A549 (cell line): ENCODE measurements around the gene SYT1. TPM values are rescaled to one million over a fixed set of nuclear protein-coding genes. Genes with fewer than 3 reads are reported as not detected.

ENCODE experiments used
- ATAC-seq, 2 experiments: fragments of 200-7000 bp in 1 of 2; fragments of >200 bp in 1 of 2; cut with Nextera tagmentation in 1 of 2; cut with Tn5 transposase in 1 of 2; 3 replicates each; pipeline versions ENCODE4 v1.8.0 to v1.9.1; 2018 to 2020; ENCODE audit warnings: mild to moderate bottlenecking in 1 of 2, moderate library complexity in 1 of 2
- CTCF ChIA-PET: fragments of 300-600 bp; sonication (Branson Sonifier 250); formaldehyde crosslinking; extraction: SDS; loops from one replicate; lab custom pipeline; 2021; ENCODE audit warnings: antibody characterized with exemption, inconsistent platforms; lab: Yijun Ruan, JAX
- POLR2A ChIA-PET: fragments of 350-600 bp; formaldehyde crosslinking; extraction: SDS; loops from one replicate; lab custom pipeline; 2021; ENCODE audit warnings: antibody characterized with exemption, inconsistent platforms; lab: Yijun Ruan, JAX
- DNase-seq, 2 experiments: peaks; one replicate each; pipeline versions ENCODE4 v3.0.0 to v3.0.0-alpha.2; 2011 to 2016; ENCODE audit warnings: low read depth in 1 of 2, low spot score in 1 of 2
- FAIRE-seq: peaks from 2 replicates; lab custom pipeline; 2011; peaks lifted over from hg19 to GRCh38; lab: Jason Lieb, UNC
- H3K27ac ChIP-seq, 2 experiments: fragments of >200 bp; sonication (Bioruptor Twin); formaldehyde crosslinking; 3 replicates each; pipeline ENCODE4 v1.5.1; 2016 to 2017
- H3K4me1 ChIP-seq: fragments of >200 bp; sonication (Bioruptor Twin); formaldehyde crosslinking; 3 replicates; pipeline ENCODE4 v1.6.1; 2016
- H3K4me2 ChIP-seq: fragments of >200 bp; sonication (Bioruptor Twin); formaldehyde crosslinking; 3 replicates; pipeline ENCODE4 v1.6.1; 2016
- H3K4me3 ChIP-seq: fragments of >200 bp; sonication (Bioruptor Twin); formaldehyde crosslinking; 3 replicates; pipeline ENCODE4 v1.5.1; 2016
- H3K9me3 ChIP-seq: fragments of >200 bp; sonication (Bioruptor Twin); formaldehyde crosslinking; 3 replicates; pipeline ENCODE4 v1.6.1; 2016
- BHLHE40 ChIP-seq: IDR thresholded peaks from 2 replicates; pipeline ENCODE4 v1.6.1; 2012; ENCODE audit warnings: low read depth, low read length, inconsistent platforms
- CBX2 ChIP-seq: fragments of 200-600 bp; sonication (generic); IDR thresholded peaks from 2 replicates; pipeline ENCODE4 v1.6.1; 2016; ENCODE audit warnings: low read depth, mild to moderate bottlenecking, borderline replicate concordance
- CEBPB ChIP-seq, 2 experiments: fragments of >200 bp in 1 of 2; sonication (Bioruptor Twin) in 1 of 2; formaldehyde crosslinking in 1 of 2; IDR thresholded peaks; 2 replicates each; pipeline ENCODE4 v1.6.1; 2012 to 2016
- CHD4 ChIP-seq: fragments of 200-600 bp; sonication (generic); IDR thresholded peaks from 2 replicates; pipeline ENCODE4 v1.6.1; 2016; ENCODE audit warnings: antibody characterized with exemption, mild to moderate bottlenecking, borderline replicate concordance
- EHF ChIP-seq: fragments of 250-450 bp; sonication (Bioruptor Pico); IDR thresholded peaks from 2 replicates; pipeline ENCODE4 v1.5.0; 2020; ENCODE audit warnings: mild to moderate bottlenecking
- HOXB13 ChIP-seq: fragments of 250-450 bp; sonication (Bioruptor Pico); IDR thresholded peaks from 2 replicates; pipeline ENCODE4 v1.5.0; 2020; ENCODE audit warnings: low read depth, mild to moderate bottlenecking, moderate library complexity
- JUN ChIP-seq, 2 experiments: fragments of >200 bp; sonication (Bioruptor Twin); formaldehyde crosslinking; IDR thresholded peaks; 2 replicates in 1 of 2; 3 replicates in 1 of 2; pipeline ENCODE4 v1.6.1; 2016 to 2017
- JUNB ChIP-seq: fragments of >200 bp; sonication (Bioruptor Twin); formaldehyde crosslinking; IDR thresholded peaks from 2 replicates; pipeline ENCODE4 v1.6.1; 2016
- MYC ChIP-seq: IDR thresholded peaks from 2 replicates; pipeline ENCODE4 v1.6.1; 2012; ENCODE audit warnings: mild to moderate bottlenecking, inconsistent platforms, low read length, improper control_type of control experiment, borderline replicate concordance
- POLR2A ChIP-seq: IDR thresholded peaks from 2 replicates; pipeline ENCODE4 v1.6.1; 2012; ENCODE audit warnings: mild to moderate bottlenecking, low read length
- RNF2 ChIP-seq: fragments of 200-600 bp; sonication (generic); IDR thresholded peaks from 2 replicates; pipeline ENCODE4 v1.6.1; 2016; ENCODE audit warnings: low read depth, mild to moderate bottlenecking, antibody characterized with exemption, moderate library complexity, borderline replicate concordance
- SMC3 ChIP-seq: fragments of >200 bp; sonication (Bioruptor Twin); formaldehyde crosslinking; IDR thresholded peaks from 3 replicates; pipeline ENCODE4 v1.6.1; 2018; ENCODE audit warnings: inconsistent platforms
- TFCP2L1 ChIP-seq: fragments of 250-450 bp; sonication (Bioruptor Pico); IDR thresholded peaks from 2 replicates; pipeline ENCODE4 v1.5.0; 2021; ENCODE audit warnings: mild to moderate bottlenecking
- TP53 ChIP-seq: fragments of 250-450 bp; sonication (Bioruptor Pico); IDR thresholded peaks from 2 replicates; pipeline ENCODE4 v1.5.0; 2021; ENCODE audit warnings: mild to moderate bottlenecking, moderate library complexity
- ZFP36 ChIP-seq: fragments of 450-650 bp; IDR thresholded peaks from 2 replicates; pipeline ENCODE4 v1.6.1; 2014; ENCODE audit warnings: borderline replicate concordance; ENCODE audit not compliant: partially characterized antibody
- WGBS: methylation state at CpG from one replicate; pipeline ENCODE4 v1.1.6; 2017; ENCODE audit errors: missing lambda C conversion rate; 5-methylcytosine and 5-hydroxymethylcytosine counted together
- polyA plus RNA-seq, 4 experiments: library from polyadenylated mRNA; depleted of rRNA in 3 of 4; stranded (reverse); fragments of >200 nt; fragmentation: RNase III in 1 of 4; extraction: RNeasy Plus Mini Kit Qiagen cat#74134 plus additional on column Dnase treatment in 1 of 4; gene quantifications; 2 replicates in 3 of 4; 3 replicates in 1 of 4; pipeline ENCODE4 v1.2.3, GENCODE V29; 2011 to 2017
- TF ChIP-seq, protein P1 (sequence below): fragments of 250-450 bp; sonication (Bioruptor Pico); IDR thresholded peaks from 2 replicates; pipeline ENCODE4 v1.5.0; 2020; ENCODE audit warnings: low read depth, mild to moderate bottlenecking, moderate library complexity
- TF ChIP-seq, protein P2 (sequence below): fragments of >200 bp; sonication (Bioruptor Twin); formaldehyde crosslinking; IDR thresholded peaks from 3 replicates; pipeline ENCODE4 v1.5.1; 2016
- TF ChIP-seq, protein P3 (sequence below): IDR thresholded peaks from 2 replicates; pipeline ENCODE4 v1.6.1; 2012
- TF ChIP-seq, protein P4 (sequence below): fragments of 450-650 bp; IDR thresholded peaks from 2 replicates; pipeline ENCODE4 v1.6.1; 2014; ENCODE audit warnings: antibody characterized with exemption

The SYT1 gene
- polyA plus RNA-seq, 2 of the 4 experiments (the other 2 are of a cell fraction), result 11.7 to 39.6 TPM

DNA sequence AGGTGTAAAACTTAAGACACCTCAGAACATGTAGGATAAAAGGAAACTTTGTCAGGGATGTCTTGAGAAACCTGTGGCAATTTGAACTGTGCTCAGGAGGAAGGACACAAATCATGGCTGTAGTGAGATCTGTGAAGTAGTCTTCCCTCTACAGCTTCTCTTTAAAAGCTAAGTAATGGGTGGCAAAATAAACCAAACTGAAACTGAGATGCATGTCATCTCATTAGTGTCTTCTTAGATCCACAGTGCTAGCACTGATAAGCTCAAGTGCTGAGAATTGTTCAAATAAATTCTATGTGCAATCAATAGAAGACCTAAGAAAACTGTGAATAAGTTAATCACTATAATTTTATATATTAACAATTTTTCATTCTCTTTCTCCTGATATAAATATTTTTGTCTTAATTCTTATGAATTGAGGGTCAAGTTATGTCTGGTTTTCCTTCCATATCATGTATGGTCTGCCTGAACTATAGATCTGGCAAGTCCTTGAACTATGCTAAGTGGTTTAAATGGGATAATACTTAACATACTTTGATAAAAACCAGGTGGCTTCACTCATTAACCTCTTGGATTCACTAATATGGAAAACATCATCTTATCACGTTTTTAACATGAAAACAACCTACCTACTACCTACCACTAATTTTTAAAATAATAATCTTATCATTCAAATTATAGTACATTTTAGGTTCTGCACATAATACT lies 27.2 kb downstream of the SYT1 start:
- H3K4me3 ChIP-seq, result no peak overlapping the region
- peaks cover 20% of the 10 kb centered on the region for H3K4me1 ChIP-seq
- POLR2A ChIA-PET, result no interaction called here
- no peak overlapping the region for H3K27ac ChIP-seq
- FAIRE-seq (no peak), DNase-seq (no peak), ATAC-seq (no peak)
- CTCF ChIA-PET, result interaction anchor here (1.6 kb wide), 1 partner anchor 453 kb away, joined by 3 read pairs; no protein-coding TSS in a partner anchor
- H3K4me2 ChIP-seq, result no peak overlapping the region
- H3K9me3 ChIP-seq, result no peaks in the 10 kb centered on the region
- whole genome bisulfite sequencing, result 51% methylated on average over 1 of the region's 1 CpG
- no peak for TF ChIP-seq RNF2
- no peak for TF ChIP-seq HOXB13 (CRISPR knock-in tag)
- no peak for TF ChIP-seq BHLHE40
- TF ChIP-seq POLR2A, result no peak
- TF ChIP-seq TFCP2L1 (CRISPR knock-in tag), result no peak
- TF ChIP-seq TP53, result no peak
- TF ChIP-seq ZFP36, result no peak
- TF ChIP-seq, protein P1, sequence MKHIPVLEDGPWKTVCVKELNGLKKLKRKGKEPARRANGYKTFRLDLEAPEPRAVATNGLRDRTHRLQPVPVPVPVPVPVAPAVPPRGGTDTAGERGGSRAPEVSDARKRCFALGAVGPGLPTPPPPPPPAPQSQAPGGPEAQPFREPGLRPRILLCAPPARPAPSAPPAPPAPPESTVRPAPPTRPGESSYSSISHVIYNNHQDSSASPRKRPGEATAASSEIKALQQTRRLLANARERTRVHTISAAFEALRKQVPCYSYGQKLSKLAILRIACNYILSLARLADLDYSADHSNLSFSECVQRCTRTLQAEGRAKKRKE (CRISPR knock-in tag), result no peak
- no peak for TF ChIP-seq MYC
- TF ChIP-seq, protein P2, sequence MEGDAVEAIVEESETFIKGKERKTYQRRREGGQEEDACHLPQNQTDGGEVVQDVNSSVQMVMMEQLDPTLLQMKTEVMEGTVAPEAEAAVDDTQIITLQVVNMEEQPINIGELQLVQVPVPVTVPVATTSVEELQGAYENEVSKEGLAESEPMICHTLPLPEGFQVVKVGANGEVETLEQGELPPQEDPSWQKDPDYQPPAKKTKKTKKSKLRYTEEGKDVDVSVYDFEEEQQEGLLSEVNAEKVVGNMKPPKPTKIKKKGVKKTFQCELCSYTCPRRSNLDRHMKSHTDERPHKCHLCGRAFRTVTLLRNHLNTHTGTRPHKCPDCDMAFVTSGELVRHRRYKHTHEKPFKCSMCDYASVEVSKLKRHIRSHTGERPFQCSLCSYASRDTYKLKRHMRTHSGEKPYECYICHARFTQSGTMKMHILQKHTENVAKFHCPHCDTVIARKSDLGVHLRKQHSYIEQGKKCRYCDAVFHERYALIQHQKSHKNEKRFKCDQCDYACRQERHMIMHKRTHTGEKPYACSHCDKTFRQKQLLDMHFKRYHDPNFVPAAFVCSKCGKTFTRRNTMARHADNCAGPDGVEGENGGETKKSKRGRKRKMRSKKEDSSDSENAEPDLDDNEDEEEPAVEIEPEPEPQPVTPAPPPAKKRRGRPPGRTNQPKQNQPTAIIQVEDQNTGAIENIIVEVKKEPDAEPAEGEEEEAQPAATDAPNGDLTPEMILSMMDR, result no peak
- no peak for TF ChIP-seq SMC3
- TF ChIP-seq, protein P3, sequence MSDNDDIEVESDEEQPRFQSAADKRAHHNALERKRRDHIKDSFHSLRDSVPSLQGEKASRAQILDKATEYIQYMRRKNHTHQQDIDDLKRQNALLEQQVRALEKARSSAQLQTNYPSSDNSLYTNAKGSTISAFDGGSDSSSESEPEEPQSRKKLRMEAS, result no peak
- no peak for TF ChIP-seq CHD4
- TF ChIP-seq, all 56 proteins: peak for 0

DNA sequence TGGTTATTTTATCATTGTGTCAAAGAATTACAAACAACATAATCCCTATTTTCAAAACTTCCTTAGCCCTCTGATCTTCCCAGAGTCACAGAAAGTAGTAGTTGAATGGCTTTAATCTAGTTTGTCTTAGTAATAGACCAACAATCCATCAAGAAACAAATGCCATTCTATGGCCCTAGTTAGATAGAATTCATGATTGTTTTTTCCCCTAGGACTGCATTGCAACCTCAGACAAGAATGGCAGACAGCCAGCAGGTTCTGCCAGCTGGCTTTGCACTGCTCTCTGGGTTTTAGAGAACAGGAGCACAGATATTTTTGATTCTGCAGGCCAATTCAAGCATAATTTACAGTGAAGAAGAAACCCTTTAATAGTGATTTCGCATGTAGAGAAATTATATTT lies 33.8 kb downstream of the SYT1 start:
- Histone ChIP-seq H3K4me2 (no peak overlapping the region), H3K9me3 (no peaks in the 10 kb centered on the region), H3K27ac (no peak overlapping the region), H3K4me1 (peaks cover 9% of the 10 kb centered on the region; the same call in 1 of the 3 replicates), H3K4me3 (no peak overlapping the region)
- ChIA-PET POLR2A (no interaction called here), CTCF (no interaction called here)
- ATAC-seq (no peak), DNase-seq (no peak), FAIRE-seq (peak; percentile 46)
- 91% methylated on average over 1 of the region's 1 CpG for WGBS
- no peak for TF ChIP-seq MYC
- TF ChIP-seq CBX2, result no peak
- TF ChIP-seq EHF (CRISPR knock-in tag), result no peak
- no peak for TF ChIP-seq POLR2A
- TF ChIP-seq, protein P4, sequence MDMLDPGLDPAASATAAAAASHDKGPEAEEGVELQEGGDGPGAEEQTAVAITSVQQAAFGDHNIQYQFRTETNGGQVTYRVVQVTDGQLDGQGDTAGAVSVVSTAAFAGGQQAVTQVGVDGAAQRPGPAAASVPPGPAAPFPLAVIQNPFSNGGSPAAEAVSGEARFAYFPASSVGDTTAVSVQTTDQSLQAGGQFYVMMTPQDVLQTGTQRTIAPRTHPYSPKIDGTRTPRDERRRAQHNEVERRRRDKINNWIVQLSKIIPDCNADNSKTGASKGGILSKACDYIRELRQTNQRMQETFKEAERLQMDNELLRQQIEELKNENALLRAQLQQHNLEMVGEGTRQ, result no peak
- no peak for TF ChIP-seq JUNB

DNA sequence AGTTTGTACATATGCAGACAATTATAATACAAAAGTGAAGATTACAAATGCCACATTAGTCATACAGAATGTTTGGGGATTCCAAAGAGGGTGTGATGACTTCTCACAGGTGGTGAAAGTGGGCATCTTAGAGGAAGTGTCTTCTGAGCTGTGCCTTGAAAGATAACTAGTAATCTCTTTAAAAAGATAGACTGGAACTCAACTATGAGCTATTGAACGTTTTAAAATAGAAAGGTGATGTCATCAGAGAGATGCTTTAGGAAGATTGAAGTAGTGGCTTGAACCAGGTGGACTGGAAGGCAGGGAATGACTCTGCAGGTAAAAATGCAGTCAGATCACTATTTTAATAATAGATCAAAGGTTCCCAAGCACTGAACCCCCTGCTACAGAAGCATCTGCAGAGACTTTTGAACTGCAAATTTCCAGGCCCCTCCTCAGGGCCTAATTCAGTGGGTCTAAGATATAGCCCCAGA lies 50.3 kb downstream of the SYT1 start:
- POLR2A ChIA-PET, result no interaction called here
- TF ChIP-seq JUN (IDR thresholded peaks at IDR 0.05), result no peak
- no peak for TF ChIP-seq CEBPB (IDR thresholded peaks at IDR 0.05)
- DNase-seq (no peak), ATAC-seq (no peak), FAIRE-seq (no peak)
- CTCF ChIA-PET, result interaction anchor here (1.1 kb wide), 1 partner anchor 430 kb away, joined by 4 read pairs; no protein-coding TSS in a partner anchor
- WGBS, result 37% methylated on average over 1 of the region's 1 CpG
- Histone ChIP-seq H3K9me3 (no peaks in the 10 kb centered on the region), H3K27ac (no peak overlapping the region), H3K4me3 (no peak overlapping the region), H3K4me2 (no peak overlapping the region), H3K4me1 (peaks cover 17% of the 10 kb centered on the region)
